HuH-7.5 (cell line): ENCODE measurements around the gene E2F6.
A peak's percentile ranks its signal among the peaks of the same experiment; 100 is the strongest.

Experiments
- DNase-seq: peaks from one replicate; pipeline ENCODE4 v3.0.0; 2011; ENCODE audit warnings: low spot score

Gene E2F6, protein sequence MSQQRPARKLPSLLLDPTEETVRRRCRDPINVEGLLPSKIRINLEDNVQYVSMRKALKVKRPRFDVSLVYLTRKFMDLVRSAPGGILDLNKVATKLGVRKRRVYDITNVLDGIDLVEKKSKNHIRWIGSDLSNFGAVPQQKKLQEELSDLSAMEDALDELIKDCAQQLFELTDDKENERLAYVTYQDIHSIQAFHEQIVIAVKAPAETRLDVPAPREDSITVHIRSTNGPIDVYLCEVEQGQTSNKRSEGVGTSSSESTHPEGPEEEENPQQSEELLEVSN

DNA sequence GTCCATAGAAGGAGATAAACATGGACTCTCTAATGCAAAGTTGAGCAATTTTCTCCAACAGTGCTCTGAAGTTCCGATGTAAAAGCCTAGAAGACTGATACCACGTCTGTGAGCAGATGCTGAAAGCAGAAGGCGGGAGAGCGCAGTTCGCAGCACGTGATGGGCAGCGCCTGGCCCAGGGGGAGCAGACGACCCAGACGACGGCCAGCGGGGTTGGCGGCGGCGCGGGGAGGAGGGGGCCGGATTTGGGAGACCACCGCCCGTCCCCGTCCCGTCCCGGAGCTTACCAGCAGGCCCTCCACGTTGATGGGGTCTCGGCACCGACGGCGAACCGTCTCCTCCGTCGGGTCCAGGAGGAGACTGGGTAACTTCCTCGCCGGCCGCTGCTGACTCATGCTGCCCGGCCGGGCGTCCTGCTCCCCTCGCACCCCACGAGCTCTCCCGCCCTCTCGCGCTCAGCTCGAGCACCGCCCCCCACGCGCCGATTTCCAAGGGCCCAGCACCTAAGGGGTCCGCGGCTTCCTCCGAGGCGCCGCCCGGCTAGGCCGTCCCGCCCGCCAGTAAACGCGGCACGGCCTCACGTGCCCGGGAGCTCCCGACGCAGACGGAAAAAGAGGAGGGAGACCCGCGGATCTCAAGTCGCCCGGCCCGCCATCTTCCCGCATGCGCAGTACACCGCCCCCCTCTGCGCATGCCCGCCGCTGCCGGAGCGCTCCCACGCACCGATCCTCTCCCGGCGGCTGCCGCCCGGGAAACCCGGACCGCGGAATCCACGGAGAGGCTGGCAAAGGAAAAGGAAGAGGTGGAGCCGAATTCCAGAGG is at the start of gene E2F6:
Gene E2F6 (minus strand): TSS at position 677 of the 822 bp plus-strand sequence. CDS start 282 bp downstream, at position 395.
- DNase-seq, result peak; percentile 64

DNA sequence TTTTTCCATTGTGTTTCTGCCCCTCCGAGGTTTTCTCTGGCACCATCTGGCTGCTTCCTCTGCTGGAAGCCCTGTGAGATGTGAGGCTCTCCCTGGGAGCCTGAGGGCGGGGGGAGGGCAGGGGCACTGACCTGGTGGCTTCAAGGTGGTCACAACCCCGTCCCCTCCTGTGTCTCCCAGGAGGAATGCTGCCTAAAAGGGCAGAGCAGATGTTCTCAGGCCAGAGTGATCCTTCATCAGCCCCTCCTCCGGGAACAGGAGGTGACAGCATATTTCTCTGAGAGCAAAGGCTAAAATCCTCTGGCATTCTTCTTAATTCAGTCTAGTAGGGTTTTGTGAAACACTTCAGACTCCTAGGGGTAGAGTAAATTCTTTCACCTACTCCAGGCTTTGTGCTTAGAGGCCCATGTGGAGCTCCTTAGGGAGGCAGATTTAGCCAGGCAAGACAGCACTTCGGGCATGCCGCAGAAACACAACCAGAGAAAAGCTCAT is 49.6 kb upstream of the E2F6 start:
- DNase-seq, result no peak

DNA sequence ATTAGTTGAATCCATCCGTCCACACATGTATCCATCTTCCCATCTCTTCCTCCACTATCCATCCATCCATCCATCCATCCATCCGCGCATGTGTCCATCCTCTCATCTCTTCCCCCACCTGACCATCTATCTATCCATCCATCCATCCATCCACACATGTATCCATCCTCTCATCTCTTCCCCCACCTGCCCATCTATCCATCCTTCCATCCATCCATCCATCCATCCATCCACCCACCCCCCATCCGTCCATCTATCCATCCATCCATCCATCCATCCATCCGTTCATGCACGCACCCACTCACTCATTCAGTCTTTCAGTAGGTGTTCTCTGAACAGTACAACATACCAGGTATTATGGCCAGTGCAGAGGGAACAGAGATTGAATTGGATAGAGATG is 48.9 kb upstream of the E2F6 start:
- no peak for DNase-seq

DNA sequence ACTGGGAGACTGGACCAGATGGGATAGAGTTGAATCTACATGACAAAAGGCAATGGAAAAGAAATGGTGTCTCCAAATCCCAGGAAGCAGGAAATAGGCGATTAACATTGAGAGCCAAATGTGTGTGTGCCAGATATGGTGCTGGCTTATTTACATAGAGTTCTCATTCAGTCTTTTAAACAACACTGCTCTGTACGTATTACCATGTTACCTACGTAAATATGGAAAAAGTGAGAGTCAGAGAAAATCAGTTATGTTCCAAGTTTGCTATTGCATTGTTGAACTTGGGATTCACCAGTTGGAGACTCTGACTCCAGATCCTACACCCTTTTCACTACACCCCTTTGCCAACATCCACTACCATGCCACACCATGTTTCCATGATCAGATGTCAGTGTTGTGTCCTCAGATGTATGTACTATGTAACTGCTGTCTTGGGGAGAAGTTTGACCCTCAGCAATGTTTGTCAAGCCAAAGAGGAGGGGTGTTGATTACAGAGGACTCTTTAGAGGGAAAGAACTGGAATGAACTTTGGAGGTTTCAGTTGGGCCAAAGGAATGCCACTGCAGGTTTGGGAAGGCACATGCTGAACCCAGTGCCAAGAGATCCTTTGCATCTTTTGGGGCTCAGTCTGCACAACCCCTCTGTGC is 48.2 kb upstream of the E2F6 start:
- DNase-seq, result no peak

DNA sequence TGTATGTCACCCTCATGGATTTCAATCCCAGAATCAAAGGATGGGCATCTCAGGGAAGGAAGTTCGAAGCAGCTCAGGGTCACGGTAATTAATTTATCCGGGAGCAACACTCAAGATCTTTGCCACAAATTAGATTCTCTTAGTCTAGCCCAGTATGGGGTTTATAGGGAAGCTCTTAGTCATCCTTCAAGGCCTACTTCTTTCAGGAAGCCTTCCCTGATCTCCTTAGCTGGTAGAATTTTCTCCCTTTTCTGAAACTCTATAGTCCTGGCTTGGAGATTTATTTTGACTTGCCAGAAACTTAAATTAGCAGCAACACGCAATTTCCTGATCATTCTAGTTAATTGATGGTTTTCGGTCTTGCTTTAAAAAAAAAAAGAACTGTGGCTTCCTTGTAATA is 47.4 kb upstream of the E2F6 start:
- no peak for DNase-seq

DNA sequence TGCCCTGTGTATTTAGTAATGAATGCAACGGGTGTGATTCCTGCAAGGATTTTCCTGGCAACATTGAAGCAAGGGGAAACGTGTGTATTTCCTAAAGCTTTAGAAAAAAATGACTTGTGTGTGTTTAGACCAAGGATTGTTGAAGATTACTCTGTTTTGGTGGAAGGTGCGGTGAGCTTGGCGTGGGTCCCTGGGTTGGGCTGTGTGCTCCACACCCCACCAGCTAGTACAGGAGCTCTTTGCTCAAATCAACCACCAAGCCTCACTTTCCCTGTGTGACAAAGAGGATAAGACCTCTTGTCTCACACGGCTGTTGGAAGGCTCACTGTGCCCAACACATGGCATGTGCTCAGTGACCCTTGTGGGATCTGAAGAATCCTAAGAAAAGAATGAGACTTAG is 46.5 kb upstream of the E2F6 start:
- DNase-seq, result no peak

DNA sequence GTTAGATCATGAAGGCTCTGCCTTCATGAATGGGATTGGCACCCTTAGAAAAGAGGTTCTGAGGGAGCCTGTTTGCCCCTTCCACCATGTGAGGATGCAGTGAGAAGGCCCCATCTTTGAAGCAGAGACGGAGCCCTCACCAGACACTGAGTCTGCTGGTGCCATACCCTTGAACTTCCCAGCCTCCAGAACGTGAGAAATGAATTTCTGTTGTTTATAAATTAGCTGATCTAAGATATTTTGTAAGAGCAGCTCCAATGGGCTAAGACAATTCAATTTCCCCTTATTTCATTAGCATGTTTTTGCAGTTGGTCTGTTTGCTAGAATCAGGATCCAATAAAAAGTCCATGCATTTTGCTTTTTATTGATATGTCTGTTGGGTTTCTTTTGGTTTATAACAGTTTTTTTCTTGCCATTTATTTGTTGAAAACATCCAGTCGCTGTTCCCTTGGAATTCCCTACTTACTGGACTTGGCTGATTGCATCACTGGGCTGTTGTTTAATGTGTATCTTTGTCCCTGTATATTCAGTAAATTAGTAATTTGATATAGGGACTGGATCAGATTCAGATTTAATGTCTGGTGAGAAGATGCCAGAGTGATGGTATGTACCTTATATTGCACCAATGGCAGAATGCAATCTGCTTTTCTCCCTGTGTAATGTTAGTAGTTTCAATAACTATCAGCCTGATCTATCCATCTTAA is 43.8 kb upstream of the E2F6 start:
- DNase-seq, result no peak

DNA sequence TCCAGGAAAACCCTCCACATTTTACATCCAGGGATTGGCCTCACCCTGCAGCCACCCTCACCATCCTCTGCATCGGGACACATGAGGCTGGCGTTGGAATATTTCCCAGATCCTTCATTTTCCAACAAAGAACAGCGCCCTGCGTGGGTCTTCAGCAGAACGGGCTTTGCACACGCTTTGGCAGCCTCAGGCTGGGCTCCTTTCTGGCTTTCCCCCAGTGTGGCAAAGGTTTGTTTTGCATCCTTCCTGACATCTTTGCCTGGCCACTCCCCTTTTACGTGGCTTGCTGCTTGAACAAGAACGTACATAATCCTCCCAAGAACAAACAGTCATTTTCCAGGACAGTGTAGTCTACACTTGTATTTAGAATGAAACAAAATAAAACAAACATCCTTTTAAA is 42.3 kb upstream of the E2F6 start:
- no peak for DNase-seq

DNA sequence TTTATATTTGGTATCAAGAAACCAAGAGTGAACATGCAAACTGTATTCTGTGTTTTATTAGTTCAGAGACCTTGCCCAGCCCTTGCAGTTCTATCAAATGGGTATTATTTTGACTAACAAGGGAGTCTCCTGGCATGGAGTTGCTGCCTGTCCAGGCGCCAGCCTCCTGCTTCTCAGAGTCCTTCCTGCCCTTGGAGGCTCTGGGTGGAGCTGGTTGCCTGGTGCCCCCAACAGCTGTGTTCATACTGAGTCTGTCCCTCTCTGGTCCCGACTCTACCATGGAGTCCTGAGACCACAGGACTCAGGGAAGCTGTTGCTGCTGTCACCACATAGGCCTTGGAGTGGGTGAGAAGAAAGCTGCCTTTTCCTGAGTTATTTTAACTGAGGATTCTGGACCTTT is 41.6 kb upstream of the E2F6 start:
- no peak for DNase-seq

DNA sequence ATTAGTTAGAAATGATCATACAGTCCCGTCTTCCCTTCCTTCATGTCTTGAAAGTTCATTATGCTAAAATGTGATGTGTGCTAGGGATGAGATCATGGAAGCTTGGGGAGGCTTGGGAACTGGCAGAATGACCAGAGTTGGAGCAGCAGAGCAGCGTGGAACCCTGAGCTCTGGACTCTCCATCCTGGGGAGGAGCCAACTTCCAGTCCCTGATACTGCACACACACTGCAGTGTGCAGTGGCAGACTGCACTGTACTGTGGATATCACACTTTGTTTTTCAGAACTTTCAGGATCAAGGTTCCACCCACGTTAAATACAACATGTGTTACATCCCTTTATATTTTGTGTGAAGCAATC is 40.6 kb upstream of the E2F6 start:
- no peak for DNase-seq

DNA sequence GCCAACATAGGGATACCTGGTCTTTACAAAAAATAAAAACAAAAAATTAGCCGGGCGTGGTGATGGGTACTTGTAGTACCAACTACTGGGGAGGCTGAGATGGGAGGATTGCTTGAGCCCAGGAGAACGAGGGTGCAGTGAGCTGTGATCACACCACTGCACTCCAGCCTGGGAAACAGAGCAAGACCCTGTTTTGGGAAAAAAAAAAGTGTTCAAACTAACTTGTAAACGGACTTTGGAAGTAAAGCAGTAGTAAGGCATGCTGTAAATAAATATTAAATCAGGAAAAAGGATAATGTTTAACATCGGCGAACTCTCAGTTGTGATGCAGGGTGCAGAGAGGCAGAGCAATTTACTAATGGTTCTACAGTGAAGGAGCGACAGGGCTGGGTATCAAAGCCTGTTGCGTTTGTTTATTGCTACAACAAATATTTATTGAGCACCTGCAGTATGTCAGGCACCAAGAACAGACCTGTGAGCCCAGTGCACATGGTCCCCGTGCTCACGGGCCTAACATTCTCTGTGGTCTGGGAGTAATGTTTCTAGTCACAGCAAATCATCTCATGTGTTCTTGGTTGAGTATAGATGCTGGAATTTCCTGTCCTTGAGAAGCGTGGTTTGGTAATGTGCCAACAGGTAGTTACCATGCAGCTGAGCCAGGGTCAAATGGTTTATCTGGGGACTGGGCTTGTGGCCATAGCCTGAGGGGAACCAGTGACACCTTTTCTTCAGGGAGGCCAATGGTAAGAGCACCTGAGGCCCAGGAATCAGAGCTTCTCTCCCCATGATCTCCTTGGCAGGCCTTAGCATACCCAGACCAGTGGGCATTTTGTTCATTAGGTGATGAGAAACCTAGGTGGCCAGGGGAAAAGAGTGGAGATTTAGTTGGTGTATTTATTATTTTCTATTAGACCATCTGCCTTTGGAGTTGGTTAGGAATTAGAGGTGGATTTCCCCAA is 40.0 kb upstream of the E2F6 start:
- DNase-seq, result no peak

DNA sequence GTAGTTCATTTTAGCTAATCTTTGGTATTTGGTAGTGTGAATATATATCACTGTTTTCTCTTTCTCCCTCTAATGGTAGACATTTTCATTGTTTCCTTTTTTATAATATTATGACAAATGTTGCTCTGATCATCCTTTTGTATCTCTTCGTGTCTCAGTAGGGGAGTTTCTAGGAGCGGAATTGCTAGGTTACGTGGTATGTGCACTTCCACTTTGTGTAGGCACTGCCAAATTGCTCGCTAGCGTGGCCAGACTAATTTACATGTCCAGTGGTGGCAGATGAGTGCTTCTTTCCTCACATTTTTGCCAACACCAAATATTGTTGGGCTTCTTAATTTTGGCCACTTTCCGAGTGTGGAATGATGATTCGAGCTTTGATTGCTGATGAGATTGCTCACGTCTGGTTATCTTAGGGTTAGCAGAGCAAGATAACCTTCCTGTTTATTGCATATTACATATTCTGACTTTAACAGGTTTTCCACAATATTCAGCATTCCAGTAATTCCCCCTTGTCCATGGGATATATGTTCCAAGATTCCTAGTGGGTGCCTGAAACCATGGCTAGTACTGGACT is 37.5 kb upstream of the E2F6 start:
- no peak for DNase-seq

DNA sequence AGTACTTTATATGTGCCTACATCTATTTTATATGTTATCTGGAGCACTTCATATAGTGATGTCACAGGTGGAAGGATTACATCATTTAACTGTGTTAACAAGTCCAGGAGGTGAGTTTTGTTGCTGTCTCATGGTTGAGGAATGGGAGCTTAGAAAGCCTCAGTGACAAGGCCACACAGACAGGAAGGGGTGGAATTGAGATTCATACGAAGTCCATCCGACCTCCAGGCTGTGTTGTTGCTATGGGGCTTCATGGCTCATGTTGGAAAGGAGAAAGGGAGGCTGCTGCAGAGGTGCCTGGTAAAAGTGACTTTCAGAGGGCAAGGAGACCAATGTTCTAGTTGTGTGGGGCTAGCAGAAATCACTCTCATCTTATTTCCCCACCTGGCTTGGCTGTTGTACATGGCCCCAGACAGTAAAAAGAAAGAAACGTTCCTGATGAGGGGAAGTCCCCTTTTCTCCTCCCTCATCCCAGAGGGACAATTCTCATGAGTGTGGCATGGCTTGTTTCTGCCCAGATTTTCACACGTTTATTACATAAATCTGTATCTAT is 36.9 kb upstream of the E2F6 start:
- no peak for DNase-seq

DNA sequence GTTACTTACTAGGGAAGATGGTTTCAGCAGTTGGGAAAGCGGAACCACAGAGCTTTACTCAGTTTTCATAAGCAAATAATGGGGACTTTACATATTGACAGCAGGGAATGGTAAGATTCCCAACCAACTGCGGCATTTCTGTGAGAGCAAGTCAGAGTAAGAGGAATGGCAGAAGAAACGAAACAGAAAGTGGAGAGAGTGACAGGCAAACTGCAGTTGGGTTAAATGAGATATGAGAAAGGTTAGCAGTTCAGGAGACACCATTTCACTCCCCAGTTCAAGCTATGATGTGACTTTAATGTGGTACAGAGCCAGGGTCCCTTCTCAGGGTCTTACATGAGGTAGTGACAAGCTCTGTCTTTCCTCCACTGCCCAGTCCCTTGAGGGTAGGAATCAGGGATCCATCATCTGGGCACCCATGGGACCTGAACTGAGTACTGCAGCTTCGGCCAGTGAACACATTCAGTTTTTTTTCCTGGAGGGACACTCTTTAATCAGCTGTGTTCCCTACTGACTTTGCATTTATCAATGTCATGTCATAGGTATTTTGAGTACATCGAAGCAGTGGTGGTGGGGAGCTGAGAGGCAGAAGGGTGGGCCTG is 34.8 kb upstream of the E2F6 start:
- DNase-seq, result no peak

DNA sequence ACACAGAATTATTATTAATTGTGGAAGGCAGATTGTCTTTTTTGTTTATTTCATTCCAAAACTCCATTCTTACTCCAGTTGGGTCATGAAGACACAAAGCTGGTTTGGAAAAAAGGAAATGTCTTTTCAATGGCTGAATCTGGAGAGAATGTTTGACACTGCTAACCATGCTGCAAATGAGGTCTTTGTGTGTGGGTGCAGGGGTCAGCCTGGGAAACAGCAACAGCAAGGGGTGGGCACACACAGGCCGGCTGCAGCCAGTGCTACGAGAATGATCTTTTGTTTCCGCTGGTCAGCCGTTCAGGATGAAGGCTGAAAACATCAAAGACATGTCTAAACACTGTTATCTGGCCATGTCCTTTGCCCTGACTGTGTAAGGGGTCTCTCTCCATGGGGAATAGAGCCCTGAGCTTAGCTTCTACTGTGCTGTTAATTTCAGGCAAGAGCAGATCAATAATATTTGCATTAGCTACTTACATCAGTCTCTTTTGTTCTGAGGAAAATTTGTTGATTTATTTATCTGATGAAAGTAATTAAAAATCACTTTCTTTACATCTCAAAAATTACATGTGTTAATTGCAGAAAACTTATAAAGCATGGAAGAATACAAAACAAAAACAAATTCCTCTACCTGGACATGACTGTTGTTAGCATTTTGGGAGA is 33.3 kb upstream of the E2F6 start:
- DNase-seq, result no peak

DNA sequence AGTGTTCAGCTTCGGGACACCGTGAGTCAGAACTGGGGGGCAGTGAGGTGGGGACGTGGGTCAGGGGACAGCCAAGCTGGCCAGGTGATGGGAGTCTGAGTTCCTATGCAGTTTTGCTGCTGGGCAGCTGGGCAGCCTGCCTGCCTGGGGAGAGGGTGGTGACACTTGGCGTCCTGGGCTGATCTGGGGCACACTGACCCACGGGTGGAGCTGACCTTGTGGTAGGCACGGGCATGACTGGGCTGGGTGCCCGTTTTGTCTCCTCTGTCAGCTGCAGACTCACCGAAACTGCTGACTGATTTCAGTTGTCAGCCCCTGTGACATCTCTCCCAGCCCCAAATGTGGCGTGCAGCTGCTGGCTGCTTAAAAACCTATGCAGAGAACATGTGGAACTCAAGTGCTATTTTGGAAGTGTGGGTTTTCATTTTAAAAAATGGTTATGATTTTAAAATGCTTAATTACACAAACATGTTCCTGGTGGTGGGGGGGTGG is 32.6 kb upstream of the E2F6 start:
- DNase-seq, result no peak

DNA sequence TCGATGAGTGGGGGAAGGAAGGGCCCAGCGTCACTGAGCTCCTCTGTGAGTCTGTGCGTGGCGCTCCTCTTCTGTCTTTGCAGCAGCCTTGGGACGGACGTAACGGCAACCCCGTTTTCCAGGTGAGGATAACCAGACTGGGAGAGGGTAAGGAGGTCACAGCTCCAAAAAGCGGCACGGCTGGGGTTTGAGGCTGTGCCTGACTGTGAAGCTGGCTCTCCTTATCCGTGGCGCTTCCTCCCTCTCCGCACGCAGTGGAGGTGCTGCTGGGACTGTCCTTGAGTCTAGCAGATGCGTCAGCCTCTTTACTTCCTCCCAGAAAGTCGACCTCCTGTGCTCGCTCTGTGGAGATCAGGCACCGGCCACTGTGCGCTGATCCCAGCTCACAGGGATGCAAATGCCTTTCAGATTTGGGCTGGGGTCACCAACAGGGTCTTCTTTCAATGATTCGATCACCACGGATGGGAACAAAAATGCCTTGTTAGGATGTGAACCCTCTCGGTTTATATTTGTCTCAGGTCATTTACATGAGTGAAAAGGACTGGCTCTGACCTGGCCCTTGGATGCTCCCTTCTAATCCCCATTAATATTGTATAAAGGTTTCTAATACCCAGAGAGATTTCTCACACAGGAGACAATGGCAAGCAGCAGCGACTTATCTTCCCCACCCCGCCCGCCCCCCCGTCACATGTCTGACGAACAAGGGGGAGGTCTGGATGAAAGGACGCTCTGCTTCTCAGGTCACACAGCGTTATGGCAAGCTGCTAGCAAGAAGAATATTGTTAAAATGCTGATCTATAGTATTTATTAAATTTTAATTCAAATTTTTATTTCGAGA is 30.1 kb upstream of the E2F6 start:
- no peak for DNase-seq

DNA sequence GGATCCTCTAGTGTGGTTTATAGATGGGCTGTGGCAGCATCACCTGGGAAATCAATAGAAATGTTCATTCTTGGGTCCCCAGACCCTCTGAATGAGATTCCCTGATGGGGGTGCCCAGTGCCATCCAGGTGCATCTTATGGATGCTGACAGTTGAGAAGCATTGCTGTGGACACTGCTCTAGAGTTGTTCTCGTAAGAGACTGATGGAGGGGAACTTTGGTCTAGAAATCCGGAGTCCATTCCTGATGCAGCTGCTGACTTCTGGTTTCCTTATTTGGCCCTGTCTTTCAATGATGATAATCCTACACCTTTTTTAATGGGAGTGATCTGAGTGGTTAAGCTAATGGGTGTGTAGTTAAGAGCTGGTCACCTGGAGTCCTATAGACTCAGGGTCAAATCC is 28.3 kb upstream of the E2F6 start:
- DNase-seq, result no peak

DNA sequence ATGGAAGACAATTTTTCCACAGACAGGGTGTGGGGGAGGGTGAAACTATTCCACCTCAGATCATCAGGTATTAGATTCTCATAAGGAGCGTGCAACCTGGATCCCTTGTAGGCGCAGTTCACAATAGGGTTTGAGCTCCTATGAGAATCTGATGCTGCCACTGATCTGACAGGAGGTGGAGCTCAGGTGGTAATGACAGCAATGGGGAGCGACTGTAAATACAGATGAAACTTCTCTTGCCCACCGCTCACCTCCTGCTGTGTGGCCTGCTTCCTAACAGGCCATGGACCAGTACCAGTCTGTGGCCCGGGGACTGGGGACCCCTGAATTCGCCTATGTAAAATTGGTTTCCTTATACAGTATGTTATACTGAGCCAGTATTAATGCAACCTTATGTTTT is 27.3 kb upstream of the E2F6 start:
- DNase-seq, result no peak
